GM10248 (cell line): ENCODE results near the gene PRKG1.

Source experiments
- CTCF ChIA-PET: fragments of 300-600 bp; sonication (Branson Sonifier 250); formaldehyde crosslinking; extraction: SDS; loops from one replicate; lab custom pipeline; 2021; ENCODE audit warnings: antibody characterized with exemption; lab: Yijun Ruan, JAX
- POLR2A ChIA-PET: fragments of 350-650 bp; sonication (Branson Sonifier 250); formaldehyde crosslinking; extraction: SDS; loops from one replicate; lab custom pipeline; 2020; ENCODE audit warnings: antibody characterized with exemption; lab: Yijun Ruan, JAX
- DNase-seq: peaks from one replicate; pipeline ENCODE4 v3.0.0; 2012; ENCODE audit errors: extremely low spot score
- CTCF ChIP-seq: IDR thresholded peaks from 2 replicates; pipeline ENCODE4 v1.5.1; 2012; ENCODE audit warnings: mild to moderate bottlenecking, low read depth; ENCODE audit errors: extremely low read depth, missing control alignments, control extremely low read depth

The PRKG1 gene

DNA sequence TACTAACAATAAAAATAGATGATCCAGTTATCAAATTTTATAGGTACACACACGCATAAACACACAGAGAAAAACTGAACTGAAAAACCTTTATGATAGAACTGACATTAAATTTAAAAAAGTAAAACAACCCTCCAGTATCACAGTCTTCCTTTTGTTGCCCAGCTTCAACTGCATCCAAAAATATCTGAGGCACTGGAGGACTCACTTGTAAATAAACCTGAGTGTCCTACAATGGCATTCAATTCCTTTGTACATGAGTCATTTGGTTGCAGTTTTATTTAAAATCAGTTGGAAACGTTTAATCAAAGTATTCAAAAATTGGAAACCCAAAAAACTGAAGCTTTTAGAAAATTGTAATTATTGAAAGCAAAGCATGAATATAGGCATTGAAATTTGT, 890.3 kb downstream of the PRKG1 start:
- ChIA-PET POLR2A (no interaction called here), CTCF (interaction anchor here (0.9 to 6.6 kb wide), 2 partner anchors 10 to 577 kb away, joined by 3 to 64 read pairs; no protein-coding TSS in a partner anchor)
- TF ChIP-seq CTCF: no peak
- no peak for DNase-seq

DNA sequence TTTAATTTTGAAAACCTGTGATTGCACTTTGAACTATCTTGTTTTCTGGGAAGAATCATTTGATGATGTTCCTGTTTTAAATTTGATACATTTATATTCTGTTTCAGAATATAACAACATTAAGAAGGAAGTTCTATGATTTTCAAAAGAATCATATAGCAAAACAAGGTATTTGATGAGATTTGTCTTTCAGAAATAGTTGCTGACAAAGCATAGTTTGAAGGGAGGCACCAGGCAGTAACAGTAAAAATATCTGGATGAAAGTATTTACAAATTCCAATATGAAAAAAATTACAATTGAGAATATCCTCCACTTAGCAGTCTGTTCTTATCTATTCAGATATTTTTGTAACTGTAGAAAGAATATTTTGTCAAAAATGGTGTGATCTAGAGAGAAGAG, 891.2 kb downstream of the PRKG1 start:
- ChIA-PET CTCF (interaction anchor here (0.9 kb wide), 1 partner anchor 10 kb away, joined by 3 read pairs; no protein-coding TSS in a partner anchor), POLR2A (no interaction called here)
- no peak for TF ChIP-seq CTCF
- DNase-seq: no peak

DNA sequence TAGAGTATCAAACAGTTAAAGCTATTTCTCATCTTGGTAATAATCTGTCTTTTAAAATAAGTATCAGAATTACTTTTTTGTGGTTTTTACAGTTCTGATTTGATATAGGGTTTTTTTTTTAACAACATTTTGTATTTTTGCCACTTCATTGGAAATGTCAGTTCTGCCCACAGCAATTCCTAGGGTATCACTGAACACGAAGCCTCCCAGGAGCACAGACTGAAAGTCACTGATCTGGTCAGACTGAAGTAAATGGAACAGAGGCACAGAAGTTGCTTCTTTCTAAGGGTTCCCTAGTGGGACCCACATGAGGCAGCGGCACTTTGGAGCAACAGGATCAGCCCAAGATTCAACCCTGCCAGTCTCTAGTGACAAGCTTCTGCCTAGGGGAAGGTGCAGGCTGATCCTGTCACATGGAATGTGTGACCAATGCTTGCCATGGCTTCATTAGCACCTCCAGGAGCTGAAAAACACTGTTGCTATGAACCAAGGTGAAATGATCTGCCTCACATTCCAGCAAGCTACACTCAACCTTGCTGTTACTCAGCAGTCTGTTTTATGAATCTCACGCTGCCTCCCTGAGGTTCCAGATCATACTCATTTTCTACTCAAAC, 898.6 kb downstream of the PRKG1 start:
- POLR2A ChIA-PET: no interaction called here
- DNase-seq: no peak
- CTCF ChIA-PET: interaction anchor here (3.8 kb wide), 1 partner anchor 11 kb away, joined by 15 read pairs; no protein-coding TSS in a partner anchor
- no peak for TF ChIP-seq CTCF

DNA sequence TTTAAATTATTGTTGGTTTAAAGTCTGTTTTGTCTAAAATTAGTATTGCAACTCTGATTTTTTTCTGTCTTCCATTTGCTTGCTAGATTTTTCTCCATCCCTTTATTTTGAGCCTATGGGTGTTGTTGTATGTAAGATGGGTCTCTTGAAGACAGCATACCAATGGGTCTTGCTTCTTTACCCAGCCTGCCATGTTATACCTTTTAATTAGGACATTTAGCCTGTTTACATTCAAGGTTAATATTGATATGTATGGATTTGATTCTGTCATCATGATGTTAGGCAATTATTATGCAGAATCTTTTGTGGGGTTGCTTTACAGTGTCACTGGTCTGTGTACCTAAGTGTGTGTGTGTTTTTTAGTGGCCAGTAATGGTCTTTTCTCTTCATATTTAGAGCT, 906.5 kb downstream of the PRKG1 start:
- ChIA-PET POLR2A (no interaction called here), CTCF (no interaction called here)
- TF ChIP-seq CTCF: no peak
- DNase-seq: no peak

DNA sequence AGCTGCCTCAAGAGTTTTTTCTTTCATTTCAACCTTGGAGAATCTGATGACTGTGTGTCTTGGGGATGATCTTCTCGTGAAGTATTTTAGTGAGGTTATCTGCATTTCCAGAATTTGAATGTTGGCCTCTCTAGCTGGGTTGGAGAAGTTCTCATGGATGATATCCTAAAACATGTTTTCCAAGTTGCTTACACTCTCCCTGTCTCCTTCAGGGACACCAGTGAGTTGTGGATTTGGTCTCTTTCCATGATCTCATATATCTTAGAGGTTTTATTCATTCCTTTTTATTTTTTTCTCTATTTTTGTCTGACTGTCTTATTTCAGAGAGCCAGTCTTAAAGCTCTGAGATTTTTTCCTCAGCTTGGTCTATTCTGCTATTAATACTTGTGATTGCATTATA, 907.4 kb downstream of the PRKG1 start:
- TF ChIP-seq CTCF: no peak
- DNase-seq: no peak
- CTCF ChIA-PET: interaction anchor here (0.8 kb wide), 1 partner anchor 12 kb away, joined by 3 read pairs; no protein-coding TSS in a partner anchor

GRCh38 chr10:51983481-51983880, 909.2 kb downstream of the PRKG1 start:
- POLR2A ChIA-PET: no interaction called here
- TF ChIP-seq CTCF: no peak
- CTCF ChIA-PET: interaction anchor here (3.2 kb wide), 1 partner anchor 11 kb away, joined by 14 read pairs; no protein-coding TSS in a partner anchor
- no peak for DNase-seq

More for the DNA sequence above, 907.4 kb downstream of the PRKG1 start:
- POLR2A ChIA-PET: no interaction called here

DNA sequence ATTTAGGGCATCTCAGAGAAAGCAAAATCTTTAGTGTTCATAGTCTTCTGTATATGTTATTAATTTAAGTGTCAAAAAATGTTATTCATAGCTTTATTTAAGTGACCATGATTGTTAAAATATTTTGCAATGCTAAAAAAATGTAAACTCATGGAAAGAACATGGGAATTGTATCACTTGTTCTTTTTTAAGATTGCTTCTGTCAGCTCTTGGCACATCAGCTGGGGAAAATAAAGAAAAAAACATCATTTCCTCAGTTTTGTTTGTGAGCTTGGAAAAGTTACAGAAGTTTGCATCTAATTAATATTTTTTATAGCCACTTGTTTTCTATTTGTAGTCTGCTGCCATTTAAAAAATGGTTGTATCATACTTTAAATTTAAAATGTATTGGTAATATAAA, 911.0 kb downstream of the PRKG1 start:
- POLR2A ChIA-PET: no interaction called here
- no peak for TF ChIP-seq CTCF
- DNase-seq: no peak
- CTCF ChIA-PET: interaction anchor here (0.7 to 3.2 kb wide), 4 partner anchors 9 to 109 kb away, joined by 3 to 14 read pairs (median 4); no protein-coding TSS in a partner anchor
